Mucosa of rectum (tissue), 2 donors: ENCODE measurements around the gene DCAF15.

Experiments
- H3K27ac ChIP-seq, 2 donors: one replicate each; pipeline ENCODE4 v1.7.0; 2013; ENCODE audit warnings: inconsistent platforms in 2 of 2, low read depth in 2 of 2, low read length in 2 of 2
- H3K27me3 ChIP-seq, 2 donors: one replicate each; pipeline ENCODE4 v1.7.0; 2013; ENCODE audit warnings: low read length in 2 of 2; ENCODE audit not compliant: control insufficient read depth in 2 of 2, insufficient read depth in 2 of 2
- H3K36me3 ChIP-seq, 2 donors: one replicate each; pipeline ENCODE4 v1.7.0; 2013; ENCODE audit warnings: low read length in 2 of 2; ENCODE audit not compliant: control insufficient read depth in 2 of 2, insufficient read depth in 2 of 2
- H3K4me1 ChIP-seq, 2 donors: one replicate each; pipeline ENCODE4 v1.7.0; 2013; ENCODE audit warnings: low read length in 2 of 2, mild to moderate bottlenecking in 1 of 2; ENCODE audit not compliant: control insufficient read depth in 2 of 2, insufficient read depth in 2 of 2
- H3K4me3 ChIP-seq, 2 donors: one replicate each; pipeline ENCODE4 v1.7.0; 2013; ENCODE audit warnings: low read length in 2 of 2
- H3K9ac ChIP-seq, 2 donors: one replicate each; pipeline ENCODE4 v1.7.0; 2013; ENCODE audit warnings: low read length in 2 of 2, low read depth in 1 of 2, mild to moderate bottlenecking in 1 of 2
- H3K9me3 ChIP-seq, 2 donors: one replicate each; pipeline ENCODE4 v1.7.0; 2013; ENCODE audit warnings: low read length in 2 of 2; ENCODE audit not compliant: control insufficient read depth in 2 of 2
- donor health status: healthy.
- donor health status: Normal muscosa, but diverticular disease.

DCAF15 gene

GRCh38 chr19:13982773-13983172 is 30.5 kb downstream of the DCAF15 start:
- no peak overlapping the region for H3K4me3 ChIP-seq
- H3K9me3 ChIP-seq, result no peaks in the 10 kb centered on the region
- H3K4me1 ChIP-seq, result peaks cover 16 to 31% of the 10 kb centered on the region in 2 donors
- H3K9ac ChIP-seq, result no peak overlapping the region
- H3K36me3 ChIP-seq, result peaks cover 3 to 5% of the 10 kb centered on the region in 2 donors
- no peaks in the 10 kb centered on the region for H3K27me3 ChIP-seq
- no peak overlapping the region for H3K27ac ChIP-seq

DNA sequence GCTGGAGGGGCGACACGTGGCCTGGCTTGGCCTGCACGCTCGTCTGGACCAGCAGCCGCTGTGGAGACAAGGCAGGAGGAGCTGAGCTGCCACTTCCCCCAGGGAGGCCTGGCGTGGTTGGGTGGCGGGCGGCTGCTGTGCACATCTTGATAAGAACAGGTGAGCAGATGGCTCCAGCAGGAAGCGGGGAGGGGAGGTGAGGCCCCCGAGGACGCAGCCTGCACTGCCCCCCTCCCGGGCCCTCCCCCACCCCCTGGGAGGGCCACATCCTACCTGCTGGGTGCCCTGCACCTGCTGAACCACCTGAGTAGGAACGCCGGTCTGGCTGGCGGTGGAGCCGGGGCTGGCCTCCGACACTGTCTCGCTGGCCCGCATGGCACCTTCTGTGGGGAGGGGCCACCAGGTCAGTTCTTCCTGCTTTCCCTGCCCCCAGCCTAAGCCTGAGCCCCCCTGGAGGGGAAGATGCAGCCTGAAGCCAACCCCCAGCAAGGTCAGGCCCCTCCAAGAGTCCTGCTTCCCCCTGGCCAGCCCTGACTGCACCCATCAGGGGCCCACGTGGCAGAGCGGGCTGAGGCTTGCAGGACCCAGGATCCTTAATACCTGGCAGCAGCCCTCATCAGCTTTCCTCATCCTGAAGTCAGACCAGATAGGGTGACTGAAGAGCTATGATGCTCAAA is 31.0 kb downstream of the DCAF15 start:
- H3K4me3 ChIP-seq, result no peak overlapping the region
- H3K9ac ChIP-seq, result no peak overlapping the region
- H3K27me3 ChIP-seq, result no peaks in the 10 kb centered on the region
- peaks cover 16 to 32% of the 10 kb centered on the region in 2 donors for H3K4me1 ChIP-seq
- no peaks in the 10 kb centered on the region for H3K9me3 ChIP-seq
- no peak overlapping the region for H3K27ac ChIP-seq
- peaks cover 3 to 8% of the 10 kb centered on the region in 2 donors for H3K36me3 ChIP-seq

GRCh38 chr19:13984186-13984585 is 31.9 kb downstream of the DCAF15 start:
- H3K4me1 ChIP-seq, result peaks cover 15 to 30% of the 10 kb centered on the region in 2 donors
- no peak overlapping the region for H3K4me3 ChIP-seq
- no peaks in the 10 kb centered on the region for H3K9me3 ChIP-seq
- no peak overlapping the region for H3K27ac ChIP-seq
- peaks cover 3 to 9% of the 10 kb centered on the region in 2 donors for H3K36me3 ChIP-seq
- no peak overlapping the region for H3K9ac ChIP-seq
- no peaks in the 10 kb centered on the region for H3K27me3 ChIP-seq

- H3K27ac ChIP-seq, result peak overlapping the region in 1 of 2 donors; percentile 88
- no peaks in the 10 kb centered on the region for H3K9me3 ChIP-seq
- H3K4me1 ChIP-seq, result peaks cover 10 to 26% of the 10 kb centered on the region in 2 donors
- H3K27me3 ChIP-seq, result no peaks in the 10 kb centered on the region
- peaks cover 3 to 12% of the 10 kb centered on the region in 2 donors for H3K36me3 ChIP-seq
- no peak overlapping the region for H3K4me3 ChIP-seq
- no peak overlapping the region for H3K9ac ChIP-seq
Observed at GRCh38 chr19:13984875-13985741, 32.8 kb downstream of the DCAF15 start.

- Histone ChIP-seq H3K4me3 (peak overlapping the region in 1 of 2 donors; percentile 50), H3K9me3 (no peaks in the 10 kb centered on the region), H3K27ac (peak overlapping the region; percentile 78 to 88), H3K9ac (peak overlapping the region; percentile 14 to 53), H3K36me3 (peaks cover 3 to 11% of the 10 kb centered on the region in 2 donors), H3K27me3 (no peaks in the 10 kb centered on the region), H3K4me1 (peaks cover 10 to 26% of the 10 kb centered on the region in 2 donors)
Observed at GRCh38 chr19:13985771-13986347, 33.5 kb downstream of the DCAF15 start.

GRCh38 chr19:13986348-13986904 is 34.1 kb downstream of the DCAF15 start:
- H3K27ac ChIP-seq, result peak overlapping the region; percentile 78 to 88
- peak overlapping the region in 1 of 2 donors; percentile 50 for H3K4me3 ChIP-seq
- no peaks in the 10 kb centered on the region for H3K9me3 ChIP-seq
- H3K4me1 ChIP-seq, result peaks cover 10 to 26% of the 10 kb centered on the region in 2 donors
- no peaks in the 10 kb centered on the region for H3K27me3 ChIP-seq
- H3K36me3 ChIP-seq, result peaks cover 3 to 12% of the 10 kb centered on the region in 2 donors
- peak overlapping the region; percentile 41 to 53 for H3K9ac ChIP-seq

DNA sequence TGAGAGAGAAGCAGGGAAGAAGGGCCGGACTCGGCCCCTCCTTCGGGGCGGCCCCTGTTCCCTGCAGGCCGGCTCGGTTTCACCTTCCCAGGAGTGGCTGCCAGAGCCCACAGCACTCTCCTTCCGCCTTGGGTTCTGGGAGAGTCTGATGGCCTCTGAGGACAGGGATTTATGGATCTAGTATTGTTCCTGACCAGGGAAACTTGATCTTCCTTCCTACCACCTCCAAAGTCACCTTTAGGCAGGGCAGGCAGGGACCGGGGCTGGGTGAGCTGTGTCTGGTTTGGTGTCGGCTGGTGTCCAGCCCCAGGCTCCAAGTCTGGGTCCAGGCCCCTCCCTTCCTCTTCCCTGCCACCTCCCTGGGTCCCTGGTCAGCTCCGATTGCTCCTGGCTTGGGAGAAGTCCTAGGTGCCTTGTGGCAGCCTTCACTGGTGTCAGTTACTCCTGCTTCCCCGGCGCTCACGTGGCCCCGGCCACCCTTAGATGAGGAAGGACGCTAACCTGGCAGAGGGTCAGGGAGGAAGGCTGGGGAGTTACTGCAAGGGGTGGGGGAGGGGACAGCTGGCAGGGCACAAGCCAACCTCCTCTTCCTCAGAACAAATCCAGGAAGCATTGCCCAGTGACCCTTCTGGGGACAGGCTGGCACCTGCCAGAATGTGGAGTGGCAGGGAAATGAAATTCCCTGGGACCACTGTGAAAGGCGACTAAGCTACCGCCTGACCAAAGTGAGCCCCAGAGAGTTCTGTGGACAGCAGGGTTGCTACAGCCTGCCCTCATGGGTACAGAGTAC is 35.0 kb downstream of the DCAF15 start:
- Histone ChIP-seq H3K27ac (peak overlapping the region; percentile 78 to 88), H3K27me3 (no peaks in the 10 kb centered on the region), H3K36me3 (peaks cover 3 to 19% of the 10 kb centered on the region in 2 donors), H3K4me3 (no peak overlapping the region), H3K4me1 (peaks cover 10 to 26% of the 10 kb centered on the region in 2 donors), H3K9me3 (no peaks in the 10 kb centered on the region), H3K9ac (peak overlapping the region; percentile 41 to 53)

DNA sequence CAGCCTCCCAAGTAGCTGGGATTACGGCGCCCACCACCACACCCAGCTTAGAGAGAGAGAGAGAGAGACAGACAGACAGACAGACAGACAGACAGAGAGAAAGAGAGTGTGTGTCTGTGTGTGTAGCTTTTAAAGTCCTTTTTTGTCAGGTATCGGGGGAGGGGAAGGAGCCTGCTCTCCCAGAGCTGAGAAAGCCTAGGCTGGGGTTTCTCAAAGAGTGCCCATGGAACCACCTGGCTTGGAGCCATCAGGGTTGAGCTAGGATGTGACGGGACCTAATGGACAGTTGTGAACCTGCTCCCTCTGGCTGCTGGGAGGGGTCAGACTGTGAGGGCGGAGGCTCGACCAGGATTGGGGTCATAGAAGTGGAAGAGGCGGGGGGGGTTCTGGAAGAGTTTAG is 37.2 kb downstream of the DCAF15 start:
- Histone ChIP-seq H3K9ac (no peak overlapping the region), H3K9me3 (no peaks in the 10 kb centered on the region), H3K36me3 (peaks cover 2 to 25% of the 10 kb centered on the region in 2 donors), H3K4me1 (peaks cover 10 to 24% of the 10 kb centered on the region in 2 donors), H3K27ac (no peak overlapping the region), H3K4me3 (no peak overlapping the region), H3K27me3 (no peaks in the 10 kb centered on the region)

DNA sequence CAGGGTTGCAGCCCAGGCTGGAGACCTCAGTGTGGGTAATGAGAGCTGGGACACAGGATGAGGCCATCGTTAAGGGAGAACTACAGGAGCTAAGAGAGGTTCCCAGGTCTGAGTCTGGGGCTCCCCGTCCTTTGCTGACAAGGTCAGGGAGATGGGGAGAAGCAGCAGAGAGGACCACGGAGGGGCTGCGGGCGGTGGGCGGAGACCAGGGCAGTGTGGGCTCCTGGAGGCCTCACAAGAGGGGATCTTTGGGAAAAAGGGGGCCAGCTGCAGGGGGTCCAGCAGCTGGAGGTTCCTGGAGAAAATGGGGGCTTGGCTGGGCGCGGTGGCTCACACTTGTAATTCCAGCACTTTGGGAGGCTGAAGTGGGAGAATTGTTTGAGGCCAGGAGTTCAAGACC is 37.8 kb downstream of the DCAF15 start:
- Histone ChIP-seq H3K36me3 (peaks cover 2 to 25% of the 10 kb centered on the region in 2 donors), H3K27ac (no peak overlapping the region)

More for the DNA sequence above, 37.8 kb downstream of the DCAF15 start:
- no peaks in the 10 kb centered on the region for H3K9me3 ChIP-seq
- no peak overlapping the region for H3K9ac ChIP-seq
- no peaks in the 10 kb centered on the region for H3K27me3 ChIP-seq
- no peak overlapping the region for H3K4me3 ChIP-seq
- H3K4me1 ChIP-seq, result peaks cover 10 to 24% of the 10 kb centered on the region in 2 donors
